HepG2 (cell line): Measurements from ENCODE around the gene COG4. TPM values are rescaled to one million over a fixed set of nuclear protein-coding genes. Genes with fewer than 3 reads are reported as not detected.

Experiments
- GZF1 ChIP-seq: sonication (generic); formaldehyde crosslinking; IDR thresholded peaks from 2 replicates; pipeline ENCODE4 v1.5.1; 2020; ENCODE audit warnings: mild to moderate bottlenecking, missing genetic modification reagents
- JARID2 ChIP-seq: sonication (generic); formaldehyde crosslinking; IDR thresholded peaks from 2 replicates; pipeline ENCODE4 v1.8.1; 2023; ENCODE audit warnings: missing genetic modification reagents, inconsistent platforms; ENCODE audit not compliant: insufficient replicate concordance
- NCOR1 ChIP-seq: fragments of 200-600 bp; sonication (generic); IDR thresholded peaks from 2 replicates; pipeline ENCODE4 v1.7.0; 2017; ENCODE audit warnings: antibody characterized with exemption, low read length, borderline replicate concordance
- NFYC ChIP-seq: IDR thresholded peaks from 2 replicates; pipeline ENCODE4 v1.6.1; 2016; ENCODE audit warnings: missing genetic modification reagents, missing compliant biosample characterization
- PCBP1 ChIP-seq: fragments of 200-400 bp; formaldehyde crosslinking; IDR thresholded peaks from 2 replicates; pipeline ENCODE4 v1.6.1; 2017; ENCODE audit warnings: mild to moderate bottlenecking, low read depth, low read length, borderline replicate concordance
- PLRG1 ChIP-seq: fragments of 450-650 bp; conservative IDR thresholded peaks from 2 replicates; pipeline ENCODE4 v1.6.1; 2016
- TBP ChIP-seq: sonication (generic); formaldehyde crosslinking; IDR thresholded peaks from 2 replicates; pipeline ENCODE4 v1.5.0; 2020; ENCODE audit warnings: missing genetic modification reagents
- ZNF143 ChIP-seq: sonication (generic); formaldehyde crosslinking; IDR thresholded peaks from 2 replicates; pipeline ENCODE4 v1.4.0; 2020; ENCODE audit warnings: missing genetic modification reagents
- ZNF20 ChIP-seq: sonication (generic); formaldehyde crosslinking; IDR thresholded peaks from 2 replicates; pipeline ENCODE4 v1.4.0; 2020; ENCODE audit warnings: mild to moderate bottlenecking, moderate library complexity, missing genetic modification reagents
- ZNF235 ChIP-seq: sonication (generic); formaldehyde crosslinking; IDR thresholded peaks from 2 replicates; pipeline ENCODE4 v1.8.1; 2023; ENCODE audit warnings: mild to moderate bottlenecking, missing genetic modification reagents, borderline replicate concordance
- ZNF251 ChIP-seq: sonication (generic); formaldehyde crosslinking; IDR thresholded peaks from 2 replicates; pipeline ENCODE4 v1.9.0; 2021; ENCODE audit warnings: mild to moderate bottlenecking, missing genetic modification reagents
- ZNF317 ChIP-seq: sonication (generic); formaldehyde crosslinking; IDR thresholded peaks from 2 replicates; pipeline ENCODE4 v1.5.0; 2020; ENCODE audit warnings: mild to moderate bottlenecking, missing genetic modification reagents
- ZNF513 ChIP-seq: sonication (generic); formaldehyde crosslinking; conservative IDR thresholded peaks from 2 replicates; pipeline ENCODE4 v1.5.0; 2020; ENCODE audit warnings: missing genetic modification reagents
- ZNF576 ChIP-seq: sonication (generic); formaldehyde crosslinking; IDR thresholded peaks from 2 replicates; pipeline ENCODE4 v1.4.0; 2020; ENCODE audit warnings: mild to moderate bottlenecking, missing genetic modification reagents
- ZNF616 ChIP-seq: sonication (generic); formaldehyde crosslinking; IDR thresholded peaks from 2 replicates; pipeline ENCODE4 v1.5.0; 2020; ENCODE audit warnings: low read depth, mild to moderate bottlenecking, missing genetic modification reagents
- ZSCAN20 ChIP-seq: sonication (generic); formaldehyde crosslinking; IDR thresholded peaks from 2 replicates; pipeline ENCODE4 v1.4.0; 2020; ENCODE audit warnings: missing genetic modification reagents, mild to moderate bottlenecking, borderline replicate concordance
- polyA plus RNA-seq, 8 experiments: library from polyadenylated mRNA; depleted of rRNA in 3 of 8; stranded (reverse) in 7 of 8; unstranded in 1 of 8; fragments of >200 nt; fragmentation: Illumina TruSeq in 4 of 8; extraction: Trizol in 4 of 8; gene quantifications; 2 replicates each; pipeline versions ENCODE4 v1.2.1 to v1.2.3, GENCODE V29; 2011 to 2016; ENCODE audit warnings: low read depth in 4 of 8, missing spikeins in 1 of 8, mixed read lengths in 1 of 8; ENCODE audit not compliant: insufficient read depth in 1 of 8
- total RNA-seq, 5 experiments: library from RNA; depleted of rRNA; stranded (reverse); fragments of >200 nt; fragmentation: Illumina TruSeq; extraction: Trizol; gene quantifications; 2 replicates each; pipeline ENCODE4 v1.2.3, GENCODE V29; 2016; ENCODE audit warnings: low read depth in 1 of 5
- TF ChIP-seq, protein P1 (sequence below): sonication (generic); formaldehyde crosslinking; conservative IDR thresholded peaks from 2 replicates; pipeline ENCODE4 v1.4.0; 2020; ENCODE audit warnings: missing genetic modification reagents
- TF ChIP-seq, protein P2 (sequence below): sonication (generic); formaldehyde crosslinking; IDR thresholded peaks from 2 replicates; pipeline ENCODE4 v1.8.1; 2022; ENCODE audit warnings: low read depth, mild to moderate bottlenecking, missing genetic modification reagents
- TF ChIP-seq, protein P3 (sequence below): sonication (generic); formaldehyde crosslinking; IDR thresholded peaks from 2 replicates; pipeline ENCODE4 v1.4.0; 2020; ENCODE audit warnings: missing genetic modification reagents, mild to moderate bottlenecking, borderline replicate concordance

The COG4 gene
- total and polyA plus RNA-seq, 2 of the 13 experiments (the other 11 are each of a cell fraction or from before 2014, with no cell fraction given): 51.1 to 73.8 TPM

- TF ChIP-seq, protein P1, sequence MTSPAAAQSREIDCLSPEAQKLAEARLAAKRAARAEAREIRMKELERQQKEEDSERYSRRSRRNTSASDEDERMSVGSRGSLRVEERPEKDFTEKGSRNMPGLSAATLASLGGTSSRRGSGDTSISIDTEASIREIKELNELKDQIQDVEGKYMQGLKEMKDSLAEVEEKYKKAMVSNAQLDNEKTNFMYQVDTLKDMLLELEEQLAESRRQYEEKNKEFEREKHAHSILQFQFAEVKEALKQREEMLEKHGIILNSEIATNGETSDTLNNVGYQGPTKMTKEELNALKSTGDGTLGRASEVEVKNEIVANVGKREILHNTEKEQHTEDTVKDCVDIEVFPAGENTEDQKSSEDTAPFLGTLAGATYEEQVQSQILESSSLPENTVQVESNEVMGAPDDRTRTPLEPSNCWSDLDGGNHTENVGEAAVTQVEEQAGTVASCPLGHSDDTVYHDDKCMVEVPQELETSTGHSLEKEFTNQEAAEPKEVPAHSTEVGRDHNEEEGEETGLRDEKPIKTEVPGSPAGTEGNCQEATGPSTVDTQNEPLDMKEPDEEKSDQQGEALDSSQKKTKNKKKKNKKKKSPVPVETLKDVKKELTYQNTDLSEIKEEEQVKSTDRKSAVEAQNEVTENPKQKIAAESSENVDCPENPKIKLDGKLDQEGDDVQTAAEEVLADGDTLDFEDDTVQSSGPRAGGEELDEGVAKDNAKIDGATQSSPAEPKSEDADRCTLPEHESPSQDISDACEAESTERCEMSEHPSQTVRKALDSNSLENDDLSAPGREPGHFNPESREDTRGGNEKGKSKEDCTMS: no peak; the same call in 1 of the 2 replicates
- TF ChIP-seq ZNF576 (CRISPR knock-in tag): 0 out of 2 replicates have a peak, but pooled peaks have one; percentile 28
- TF ChIP-seq, protein P2, sequence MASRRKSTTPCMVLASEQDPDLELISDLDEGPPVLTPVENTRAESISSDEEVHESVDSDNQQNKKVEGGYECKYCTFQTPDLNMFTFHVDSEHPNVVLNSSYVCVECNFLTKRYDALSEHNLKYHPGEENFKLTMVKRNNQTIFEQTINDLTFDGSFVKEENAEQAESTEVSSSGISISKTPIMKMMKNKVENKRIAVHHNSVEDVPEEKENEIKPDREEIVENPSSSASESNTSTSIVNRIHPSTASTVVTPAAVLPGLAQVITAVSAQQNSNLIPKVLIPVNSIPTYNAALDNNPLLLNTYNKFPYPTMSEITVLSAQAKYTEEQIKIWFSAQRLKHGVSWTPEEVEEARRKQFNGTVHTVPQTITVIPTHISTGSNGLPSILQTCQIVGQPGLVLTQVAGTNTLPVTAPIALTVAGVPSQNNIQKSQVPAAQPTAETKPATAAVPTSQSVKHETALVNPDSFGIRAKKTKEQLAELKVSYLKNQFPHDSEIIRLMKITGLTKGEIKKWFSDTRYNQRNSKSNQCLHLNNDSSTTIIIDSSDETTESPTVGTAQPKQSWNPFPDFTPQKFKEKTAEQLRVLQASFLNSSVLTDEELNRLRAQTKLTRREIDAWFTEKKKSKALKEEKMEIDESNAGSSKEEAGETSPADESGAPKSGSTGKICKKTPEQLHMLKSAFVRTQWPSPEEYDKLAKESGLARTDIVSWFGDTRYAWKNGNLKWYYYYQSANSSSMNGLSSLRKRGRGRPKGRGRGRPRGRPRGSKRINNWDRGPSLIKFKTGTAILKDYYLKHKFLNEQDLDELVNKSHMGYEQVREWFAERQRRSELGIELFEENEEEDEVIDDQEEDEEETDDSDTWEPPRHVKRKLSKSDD (CRISPR knock-in tag): peak; percentile 38; the same call in 1 of the 2 replicates
- TF ChIP-seq JARID2 (CRISPR knock-in tag): no peak
- TF ChIP-seq GZF1: no peak
- no peak; the same call in 1 of the 2 replicates for TF ChIP-seq NCOR1
- no peak for TF ChIP-seq NFYC (CRISPR knock-in tag)
- TF ChIP-seq, protein P3, sequence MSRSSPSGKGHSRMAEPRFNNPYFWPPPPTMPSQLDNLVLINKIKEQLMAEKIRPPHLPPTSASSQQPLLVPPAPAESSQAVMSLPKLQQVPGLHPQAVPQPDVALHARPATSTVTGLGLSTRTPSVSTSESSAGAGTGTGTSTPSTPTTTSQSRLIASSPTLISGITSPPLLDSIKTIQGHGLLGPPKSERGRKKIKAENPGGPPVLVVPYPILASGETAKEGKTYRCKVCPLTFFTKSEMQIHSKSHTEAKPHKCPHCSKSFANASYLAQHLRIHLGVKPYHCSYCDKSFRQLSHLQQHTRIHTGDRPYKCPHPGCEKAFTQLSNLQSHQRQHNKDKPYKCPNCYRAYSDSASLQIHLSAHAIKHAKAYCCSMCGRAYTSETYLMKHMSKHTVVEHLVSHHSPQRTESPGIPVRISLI: peak; percentile 74; the same call in 1 of the 2 replicates
- no peak for TF ChIP-seq ZNF20 (CRISPR knock-in tag)
- TF ChIP-seq TBP (CRISPR knock-in tag): peak; percentile 100
- no peak for TF ChIP-seq PLRG1
- TF ChIP-seq ZNF235 (CRISPR knock-in tag): peak; percentile 89
- no peak for TF ChIP-seq ZSCAN20 (CRISPR knock-in tag)
- TF ChIP-seq ZNF143: peak; percentile 95
- TF ChIP-seq ZNF616 (CRISPR knock-in tag): no peak
- TF ChIP-seq ZNF251: no peak
- peak; percentile 99 for TF ChIP-seq PCBP1
- TF ChIP-seq ZNF513 (CRISPR knock-in tag): 0 out of 2 replicates have a peak, but pooled peaks have one; percentile 98
- TF ChIP-seq ZNF317 (CRISPR knock-in tag): peak; percentile 78; the same call in 1 of the 2 replicates
Observed at GRCh38 chr16:70438969-70439862, 84.1 kb downstream of the COG4 start, which contains the start of gene ST3GAL2 (continued).
